H1 (cell line): ENCODE data around the gene GPLD1. TPM values are rescaled to one million over a fixed set of nuclear protein-coding genes. Genes with fewer than 3 reads are reported as not detected.

ENCODE experiments used
- ASH2L ChIP-seq: fragments of 200-600, 300-600 bp; sonication (generic); IDR thresholded peaks from one replicate; pipeline ENCODE4 v1.7.1; 2017; ENCODE audit warnings: low read length
- EGR1 ChIP-seq: IDR thresholded peaks from 2 replicates; pipeline ENCODE4 v1.6.1; 2011; ENCODE audit warnings: low read depth, low read length, borderline replicate concordance
- GABPA ChIP-seq: IDR thresholded peaks from 2 replicates; pipeline ENCODE4 v1.6.1; 2011; ENCODE audit warnings: mild to moderate bottlenecking, low read length, moderate library complexity, borderline replicate concordance; ENCODE audit not compliant: insufficient read depth
- TCF12 ChIP-seq: IDR thresholded peaks from 2 replicates; pipeline ENCODE4 v1.6.1; 2011; ENCODE audit warnings: low read depth, mild to moderate bottlenecking, low read length
- polyA plus RNA-seq, 7 experiments: library from polyadenylated mRNA; depleted of rRNA in 3 of 7; stranded (reverse) in 5 of 7; unstranded in 2 of 7; fragments of >200 nt in 5 of 7; fragments of 200-250 nt in 2 of 7; gene quantifications; 1 replicate in 5 of 7; 2 replicates in 1 of 7; 4 replicates in 1 of 7; pipeline versions ENCODE4 v1.2.1 to v1.2.3, GENCODE V29; 2011 to 2013; ENCODE audit warnings: missing spikeins in 2 of 7, mixed read lengths in 2 of 7
- total RNA-seq: library from RNA; stranded (reverse); fragmentation: NEBNext Ultra II Directional; extraction: Animal tissue kit (Norgen Biotek cat#: 25700); gene quantifications from 2 replicates; pipeline ENCODE4 v1.2.1, GENCODE V29; 2021

GPLD1 gene
- total and polyA plus RNA-seq, 2 of the 8 experiments (the other 6 are each of a cell fraction or from before 2014, with no cell fraction given): 3.7 to 5.3 TPM

- TF ChIP-seq EGR1: no peak
- TF ChIP-seq GABPA: no peak
- no peak for TF ChIP-seq ASH2L
- no peak for TF ChIP-seq TCF12
Observed at GRCh38 chr6:24419526-24419925, 69.9 kb downstream of the GPLD1 start (continued).
